ENCODE data around the gene CDH4. TPM values are rescaled to one million over a fixed set of nuclear protein-coding genes. Genes with fewer than 3 reads are reported as not detected.

CDH4 gene
- total RNA-seq, 1 experiment from 2014 or later, result 0.12 TPM

DNA sequence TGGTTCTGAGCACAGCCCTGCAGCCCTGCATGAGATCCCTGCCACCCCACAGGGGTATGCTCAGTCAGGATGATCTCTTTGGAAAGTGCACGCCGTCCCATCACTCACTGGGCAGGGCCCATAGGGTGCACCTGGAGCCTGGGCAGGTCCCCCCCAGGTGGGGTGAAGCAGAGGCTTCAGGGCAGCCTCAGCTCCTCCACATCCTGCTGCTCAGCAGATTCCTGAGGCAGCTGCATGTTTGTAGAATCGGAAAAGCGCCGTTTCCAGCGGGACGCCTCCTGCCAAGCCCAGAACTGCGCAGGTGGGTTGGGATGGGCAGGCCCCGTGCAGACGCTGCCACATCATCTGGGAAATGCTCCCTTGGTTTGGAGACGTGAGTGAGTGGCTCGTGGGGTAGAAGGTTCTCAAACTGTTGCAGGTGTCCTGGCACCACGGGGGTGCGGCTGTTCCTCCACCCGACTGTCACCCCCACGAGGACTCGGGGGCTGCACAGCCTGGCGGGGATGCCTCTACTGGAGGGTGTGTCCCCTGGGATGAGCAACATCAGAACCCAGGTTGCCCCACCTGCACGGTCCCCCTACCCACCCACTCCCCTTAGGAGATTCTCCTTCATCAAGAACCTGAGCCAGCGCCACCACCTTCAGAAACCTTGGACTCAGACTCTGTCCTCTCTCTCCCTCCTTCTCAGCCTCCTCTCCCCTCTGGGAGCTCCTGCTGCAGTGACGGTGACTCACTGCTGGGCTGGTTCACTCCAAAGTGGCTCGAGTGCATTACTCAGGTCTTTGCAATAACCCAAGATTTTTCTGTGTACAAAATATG is 479.5 kb downstream of the CDH4 start:
- peak; percentile 28 for DNase-seq (ENCODE audit: low read depth)

DNA sequence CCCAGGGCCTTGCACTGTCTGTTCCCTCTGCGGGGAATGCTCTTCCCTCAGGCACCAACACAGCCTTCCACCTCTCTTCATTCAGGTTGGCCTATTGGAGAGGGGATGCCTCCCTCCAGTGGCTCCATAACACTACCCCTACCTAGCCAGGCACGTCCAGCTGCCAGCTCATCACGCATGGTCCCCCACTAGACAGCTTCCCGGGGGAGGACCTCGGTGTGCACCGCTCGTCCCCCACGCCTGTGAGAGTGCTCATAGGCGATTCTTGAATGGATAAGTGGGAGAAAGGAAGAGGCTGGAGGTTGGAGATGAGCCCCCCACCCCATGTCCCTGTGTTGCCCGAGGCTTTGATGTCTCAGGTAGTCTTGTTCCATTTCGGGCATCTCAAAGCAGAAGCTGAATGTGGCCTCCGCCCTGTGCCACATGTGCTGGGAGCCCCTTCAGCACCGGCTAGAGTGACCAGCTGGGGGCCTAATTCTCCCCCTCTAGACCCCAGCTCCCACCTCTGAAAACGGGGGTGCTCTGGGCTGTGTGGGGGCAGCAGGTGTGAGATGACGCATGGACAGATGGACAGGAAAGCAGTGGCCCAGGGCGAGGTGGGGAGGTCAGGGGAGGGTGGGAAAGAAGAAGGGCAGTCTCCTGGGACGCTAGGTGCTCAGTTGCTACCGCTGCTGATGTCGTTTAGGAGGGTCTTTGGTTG is 480.6 kb downstream of the CDH4 start:
- no peak for DNase-seq (ENCODE audit: low read depth)

DNA sequence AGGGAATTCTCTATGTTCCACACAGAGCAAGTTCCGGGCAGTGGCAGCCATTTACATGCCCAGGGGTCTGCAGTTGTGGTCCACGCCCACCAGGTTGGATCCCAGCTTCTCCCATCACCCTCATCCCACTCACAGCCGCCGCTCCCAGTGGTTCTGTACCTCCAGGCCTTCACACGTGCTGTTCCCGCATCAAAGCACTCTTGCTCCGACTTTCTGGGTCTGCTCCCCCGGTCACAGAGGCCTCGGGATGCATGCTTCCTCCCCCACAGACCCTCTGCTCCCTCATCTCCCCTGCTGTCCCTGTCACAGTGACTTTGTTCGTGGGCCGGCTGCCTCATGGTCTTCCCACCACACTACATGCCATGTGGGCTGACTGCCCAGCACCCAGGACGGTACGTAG is 481.2 kb downstream of the CDH4 start:
- DNase-seq (ENCODE audit: low read depth), result no peak

DNA sequence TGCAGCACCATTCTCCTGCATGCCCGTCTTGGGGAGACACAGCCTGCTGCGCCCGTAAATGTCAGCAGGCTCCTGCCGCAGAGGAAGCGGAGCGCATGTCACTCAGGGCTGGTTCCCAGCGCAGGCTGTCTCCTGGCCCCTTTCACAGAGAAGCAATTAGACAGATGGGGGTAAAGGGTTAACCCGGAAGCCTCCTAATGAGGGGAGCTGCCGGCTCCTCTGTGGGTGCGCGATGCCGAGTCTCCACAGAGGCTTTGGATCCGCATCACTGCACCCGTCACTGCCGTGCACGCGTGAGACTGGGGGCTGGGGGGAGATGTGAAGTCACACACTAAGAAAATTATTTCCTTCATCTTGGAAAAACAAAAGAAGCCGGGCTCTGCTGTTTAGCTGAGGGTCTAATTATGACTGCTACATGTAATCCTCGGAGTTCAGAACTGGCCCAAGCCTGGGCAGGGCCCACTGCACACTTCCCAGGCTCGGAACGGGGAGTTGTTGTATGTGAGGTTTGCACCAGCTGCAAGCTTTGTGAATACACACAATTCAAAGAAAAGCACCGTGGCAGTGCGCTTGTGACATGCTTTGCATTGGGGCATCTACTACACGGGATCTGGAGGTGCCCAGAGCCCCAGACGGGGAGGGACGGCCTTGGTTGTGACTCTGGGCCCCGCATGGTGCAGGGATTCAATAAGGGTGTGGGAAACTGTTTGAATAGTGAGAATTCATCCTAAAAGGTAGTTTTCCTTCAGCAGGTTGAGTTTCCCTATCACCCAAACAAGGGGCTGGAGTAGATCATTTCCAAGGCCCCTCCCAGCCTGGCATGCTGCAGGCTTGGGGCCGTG is 482.1 kb downstream of the CDH4 start:
- no peak for DNase-seq (ENCODE audit: low read depth)

DNA sequence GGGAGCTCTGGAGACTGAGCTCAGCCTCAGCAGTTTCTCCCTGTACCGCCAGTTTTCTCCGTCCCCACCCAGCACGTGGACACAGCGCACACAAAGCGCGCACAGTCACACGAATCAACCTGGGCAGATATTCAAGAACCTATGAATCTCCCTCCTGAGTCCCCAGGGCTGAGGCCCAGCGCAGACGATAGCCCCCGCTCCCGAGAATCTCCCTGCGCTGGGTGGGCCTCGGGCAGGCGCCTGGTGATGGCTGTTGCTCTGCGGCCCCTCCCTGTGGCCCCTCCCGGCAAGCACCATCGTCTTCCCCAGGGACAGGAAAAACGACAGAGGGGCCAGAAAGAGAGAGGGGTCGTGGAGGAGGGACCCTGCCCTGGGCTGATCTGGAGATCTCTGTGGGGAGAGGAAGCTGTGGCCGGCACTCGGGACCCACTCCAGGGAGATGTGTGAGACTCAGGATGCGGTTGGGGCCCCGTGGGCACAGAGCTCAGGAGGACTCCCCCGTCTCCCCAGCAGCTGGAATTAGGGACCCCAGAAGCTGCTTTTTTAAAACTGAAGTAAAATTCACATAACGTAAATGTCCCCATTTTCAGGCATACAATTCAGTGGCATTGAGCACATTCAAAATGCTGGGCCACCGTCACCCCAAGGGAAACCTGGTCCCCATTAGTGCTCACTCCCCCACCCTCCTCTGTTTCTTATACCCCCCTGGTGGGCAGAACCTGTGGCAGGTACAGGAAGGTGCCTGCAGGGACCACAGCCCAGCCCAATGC is 482.9 kb downstream of the CDH4 start:
- DNase-seq (ENCODE audit: low read depth), result no peak

DNA sequence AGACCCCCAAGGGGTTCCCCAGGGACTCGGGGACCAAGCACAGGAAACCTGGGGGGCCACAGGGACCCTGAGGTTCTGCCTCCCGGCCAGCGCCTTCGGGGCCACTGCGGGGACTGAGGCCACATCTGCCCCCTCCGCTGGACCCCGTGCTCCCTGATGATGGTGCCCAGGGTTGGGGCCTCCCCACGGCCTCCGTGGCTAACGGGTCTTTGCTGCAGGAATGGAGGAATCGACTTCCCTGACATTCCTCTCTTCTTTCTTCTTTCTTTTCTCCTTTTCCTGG is 483.4 kb downstream of the CDH4 start:
- no peak for DNase-seq (ENCODE audit: low read depth)

DNA sequence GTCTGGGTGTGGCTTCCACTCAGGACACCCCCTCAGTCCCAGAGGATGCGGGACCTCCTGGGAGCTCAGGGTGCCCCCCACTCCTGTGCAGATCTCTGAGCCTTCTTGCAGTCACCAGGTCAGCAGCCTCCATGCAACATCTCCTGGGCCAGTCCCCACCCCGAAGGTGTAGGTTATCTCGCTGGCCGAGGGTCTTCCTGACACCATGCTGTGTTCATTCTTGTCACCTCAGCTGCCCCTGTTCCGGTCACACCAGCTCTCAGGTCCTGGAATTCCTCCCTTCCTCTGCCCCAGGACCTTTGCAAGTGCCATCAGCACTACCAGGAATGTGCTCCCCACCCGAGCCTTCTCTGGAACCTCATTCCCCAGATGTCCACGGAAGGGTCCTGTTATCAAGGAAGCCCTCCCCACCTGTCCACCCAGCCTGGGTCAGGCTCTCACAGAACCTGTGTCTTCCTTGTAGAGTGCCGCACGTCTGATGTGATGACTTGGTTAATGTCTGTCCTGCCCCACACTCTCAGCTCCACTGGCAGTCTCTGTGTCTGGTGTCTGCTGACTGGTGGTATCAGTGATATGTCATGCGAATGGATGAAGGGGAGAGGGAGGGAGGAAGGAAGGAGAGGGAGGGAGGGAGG is 484.1 kb downstream of the CDH4 start:
- no peak for DNase-seq (ENCODE audit: low read depth)

DNA sequence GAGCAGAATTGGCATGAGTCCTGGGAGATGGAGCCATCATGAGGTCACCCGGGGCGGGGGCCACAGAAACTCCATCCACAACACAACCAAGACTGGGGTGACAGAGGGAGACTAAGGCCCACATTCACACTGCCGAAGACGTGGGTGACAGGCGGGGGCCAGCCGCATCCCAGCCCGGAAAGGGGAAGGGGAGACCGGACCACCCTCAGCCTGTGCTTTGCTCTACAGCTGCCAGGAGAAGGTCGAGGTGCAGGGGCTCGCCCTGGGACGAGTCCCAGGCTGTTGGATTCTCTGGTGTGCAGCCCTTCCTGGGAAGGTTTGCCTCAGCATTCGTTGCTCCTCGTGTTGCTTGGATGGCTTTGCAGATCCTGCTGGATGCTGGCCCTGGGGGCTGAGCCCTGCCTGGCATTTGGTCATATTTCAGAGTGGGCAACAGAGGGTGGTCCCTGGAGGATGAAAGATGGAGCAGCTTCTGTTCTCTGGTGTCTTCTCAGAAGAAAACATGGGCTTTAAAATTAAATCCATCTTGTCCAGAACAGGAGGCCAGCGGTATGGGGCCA is 484.8 kb downstream of the CDH4 start:
- no peak for DNase-seq (ENCODE audit: low read depth)

DNA sequence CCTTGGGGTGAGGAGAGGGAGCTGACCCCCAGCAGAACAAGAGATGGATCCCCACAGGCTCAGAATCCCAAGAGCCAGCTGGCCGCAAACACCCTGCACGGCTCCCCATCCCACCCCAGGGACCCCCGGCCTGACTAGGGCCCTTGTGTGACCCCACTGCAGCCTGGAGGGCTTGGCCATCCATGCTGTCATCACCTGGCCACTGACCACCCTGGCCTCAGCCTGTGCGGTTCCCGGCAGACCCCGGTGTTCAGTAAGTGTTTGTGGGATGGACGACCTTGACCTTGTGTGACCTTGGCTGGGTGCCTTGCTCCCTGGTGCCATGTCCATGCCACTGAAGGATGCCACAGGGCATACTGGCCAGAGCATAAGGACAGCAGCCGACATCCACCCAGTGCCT is 485.3 kb downstream of the CDH4 start:
- DNase-seq (ENCODE audit: low read depth), result no peak

DNA sequence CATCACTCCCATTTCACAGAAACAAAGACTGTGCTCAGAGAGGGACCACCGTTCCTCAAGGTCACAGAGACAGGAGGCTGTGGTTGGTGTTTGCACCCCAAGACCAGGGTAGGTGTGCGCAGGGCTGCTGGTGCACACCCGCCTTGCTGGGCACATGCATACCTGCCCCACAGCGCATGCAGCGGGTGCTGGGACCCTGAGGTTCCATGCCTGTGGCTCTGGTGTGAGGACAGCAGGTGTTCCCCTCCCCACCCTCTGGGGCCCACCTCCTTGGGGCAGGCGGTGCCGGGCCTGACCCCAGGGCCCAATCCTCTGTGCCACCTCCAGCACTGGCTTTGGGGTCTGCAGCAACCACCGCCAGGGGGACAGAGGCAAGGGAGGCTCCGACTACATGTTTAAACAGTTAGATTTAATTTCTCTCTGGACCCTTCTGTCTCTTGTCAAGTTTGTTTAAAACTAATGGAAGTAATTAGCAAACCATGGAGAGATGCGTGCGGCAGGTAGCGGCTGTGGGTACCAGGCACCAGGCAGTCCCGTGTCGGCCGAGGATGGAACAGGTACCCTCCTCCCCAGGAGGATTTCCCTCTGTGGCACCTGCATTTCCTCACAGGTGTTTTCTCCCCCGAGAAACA is 485.9 kb downstream of the CDH4 start:
- no peak for DNase-seq (ENCODE audit: low read depth)

DNA sequence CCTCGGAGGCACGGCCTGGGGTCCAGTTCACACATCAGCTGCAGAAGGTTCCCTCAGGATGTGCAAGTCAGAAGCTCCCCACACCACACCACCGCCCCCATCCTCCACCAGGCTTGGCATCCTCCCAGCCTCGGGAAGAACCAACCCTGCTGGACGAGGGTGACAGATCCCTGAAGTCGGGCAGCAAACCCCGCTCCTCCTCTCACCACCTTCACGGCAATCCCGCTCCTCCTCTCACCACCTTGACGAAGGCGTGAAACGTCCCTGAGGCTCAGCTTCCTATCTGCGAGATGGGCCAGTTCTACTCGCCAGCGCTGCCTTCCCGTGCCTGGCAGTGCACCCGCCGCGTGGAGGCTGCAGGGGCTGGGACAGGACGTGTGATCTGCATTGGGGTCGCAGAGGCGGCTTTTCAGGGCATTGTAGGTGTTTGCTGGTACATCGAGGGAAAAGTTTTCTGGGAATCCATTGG is 486.6 kb downstream of the CDH4 start:
- no peak for DNase-seq (ENCODE audit: low read depth)

DNA sequence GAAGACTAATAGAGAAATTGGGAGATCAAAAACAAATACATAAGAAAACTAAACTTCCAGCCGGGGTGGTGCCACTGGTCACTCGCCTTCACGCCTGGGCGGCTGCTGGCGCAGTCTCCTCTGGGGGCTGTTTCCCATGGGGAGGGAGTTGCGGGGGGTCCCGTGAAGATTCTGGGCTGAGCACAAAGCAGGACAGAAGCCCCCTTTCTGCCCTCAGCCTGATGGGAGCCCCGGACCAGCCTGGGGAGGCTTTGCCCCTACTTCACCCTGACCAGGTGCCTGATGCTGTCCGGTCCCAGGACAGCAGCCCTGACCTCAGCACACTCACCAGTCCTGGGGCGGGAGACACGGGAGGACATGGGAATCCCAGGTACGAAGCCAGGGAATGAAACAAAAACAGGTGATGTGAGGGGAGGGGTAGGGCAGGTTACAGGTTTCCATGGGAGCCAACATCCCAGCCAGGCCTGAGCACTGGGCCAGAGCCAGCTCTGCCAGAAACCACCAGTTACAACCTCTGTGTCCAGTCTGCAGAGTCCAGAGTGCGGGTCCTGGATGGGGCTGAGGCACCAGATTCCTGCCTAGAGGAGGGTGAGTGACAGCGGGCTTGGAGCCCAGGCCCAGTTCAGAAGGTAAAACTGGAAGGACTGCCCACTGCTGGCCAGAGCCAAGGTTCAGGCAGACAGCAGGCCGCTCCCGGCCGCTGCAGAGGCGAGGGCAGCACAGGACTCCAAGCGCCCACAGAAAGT is 487.2 kb downstream of the CDH4 start:
- no peak for DNase-seq (ENCODE audit: low read depth)

DNA sequence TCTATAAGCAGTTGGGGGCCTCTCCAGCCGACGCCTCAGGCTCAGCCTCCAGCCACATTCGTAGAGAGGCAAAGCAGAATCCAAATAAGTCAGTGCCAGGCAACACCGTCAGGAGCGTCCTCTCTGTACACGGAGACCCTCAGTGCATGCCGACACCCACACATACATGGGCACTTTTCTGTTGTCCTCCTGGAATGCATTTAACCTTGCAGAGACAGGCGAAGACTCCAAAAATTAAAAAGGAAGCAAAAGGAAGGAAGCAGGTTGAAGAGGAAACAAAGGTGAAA is 487.7 kb downstream of the CDH4 start:
- DNase-seq (ENCODE audit: low read depth), result no peak

DNA sequence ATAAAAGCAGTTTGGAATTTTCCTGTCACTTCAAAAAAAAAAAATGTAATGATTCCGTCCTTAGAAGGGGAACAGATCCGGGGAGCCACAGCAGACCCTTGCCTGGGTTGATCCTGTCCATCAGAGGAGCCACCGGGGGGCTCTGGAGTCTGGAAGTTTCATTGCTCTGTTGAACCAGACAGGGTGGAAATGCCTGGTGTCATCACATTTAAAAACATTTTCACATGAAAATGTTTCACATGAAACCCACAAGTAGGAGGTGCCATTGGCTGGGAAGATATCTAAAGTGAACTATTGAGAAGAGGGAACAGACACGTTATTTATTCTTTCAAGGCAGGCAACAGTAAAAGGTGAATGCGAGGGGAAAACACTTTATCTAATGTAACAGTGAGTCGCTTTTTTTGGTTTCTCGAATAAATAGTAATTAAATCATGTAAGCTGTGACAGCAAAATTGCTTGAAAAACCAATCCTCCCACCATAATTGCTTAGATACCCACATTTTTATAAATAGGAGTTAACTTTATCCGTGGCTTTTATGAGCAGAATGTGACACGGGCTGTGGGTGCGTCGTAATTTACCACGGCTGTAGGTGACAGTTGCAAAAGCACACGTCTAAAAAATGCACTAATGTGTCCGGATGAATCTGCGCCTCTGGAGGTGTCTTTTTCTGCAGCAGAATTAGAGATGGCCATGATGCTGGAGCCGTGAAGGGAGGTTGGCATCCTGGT is 490.2 kb downstream of the CDH4 start:
- DNase-seq (ENCODE audit: low read depth), result no peak

DNA sequence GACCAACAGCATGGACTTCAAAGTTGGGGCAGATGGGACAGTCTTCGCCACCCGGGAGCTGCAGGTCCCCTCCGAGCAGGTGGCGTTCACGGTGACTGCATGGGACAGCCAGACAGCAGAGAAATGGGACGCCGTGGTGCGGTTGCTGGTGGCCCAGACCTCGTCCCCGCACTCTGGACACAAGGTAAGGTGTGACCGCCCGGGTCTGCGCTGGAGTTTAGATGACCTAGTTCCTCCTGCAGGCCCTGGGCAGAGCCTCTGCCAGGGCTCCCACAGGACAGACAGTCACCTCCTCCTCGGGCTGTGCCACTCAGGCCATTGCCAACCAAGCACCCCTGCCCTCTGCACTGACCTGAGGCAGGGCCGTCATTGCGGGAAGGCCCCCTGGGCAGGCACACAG is 491.5 kb downstream of the CDH4 start:
- no peak for DNase-seq (ENCODE audit: low read depth)

DNA sequence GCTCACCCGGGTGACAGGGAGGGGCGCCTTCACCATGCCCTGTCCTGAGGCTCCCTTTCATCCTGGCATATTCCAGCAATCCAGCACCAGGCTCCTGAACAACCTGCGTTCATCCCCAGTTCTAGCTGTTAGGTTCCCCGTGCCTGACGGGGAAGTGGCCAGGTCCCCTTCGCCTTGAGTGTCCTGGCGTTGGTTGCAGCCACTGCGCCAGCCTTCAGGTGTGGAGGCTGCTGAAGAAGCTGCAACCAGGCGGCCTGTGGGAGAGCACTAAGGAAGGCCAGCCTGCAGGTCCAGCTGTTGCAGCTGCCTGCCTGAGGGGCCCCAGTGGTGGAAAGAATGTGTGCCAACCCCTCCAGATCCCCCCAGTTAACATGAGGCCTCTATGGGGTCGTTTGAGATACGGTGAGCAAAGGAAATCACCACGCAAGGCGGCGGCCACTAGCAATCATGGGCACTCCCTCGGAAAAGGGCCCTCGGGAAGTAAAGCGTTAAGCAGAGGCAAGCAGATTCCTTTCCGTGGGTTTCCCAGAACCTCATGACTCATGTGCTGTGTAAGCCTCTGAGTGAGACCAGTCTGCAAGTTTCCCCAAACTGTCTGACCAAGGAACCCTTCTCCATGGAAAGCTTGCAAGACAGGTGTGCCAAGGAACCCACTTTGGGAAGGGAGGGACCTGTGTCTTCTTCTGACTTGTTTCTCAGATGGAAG is 492.8 kb downstream of the CDH4 start:
- peak; percentile 27 for DNase-seq (ENCODE audit: low read depth)

DNA sequence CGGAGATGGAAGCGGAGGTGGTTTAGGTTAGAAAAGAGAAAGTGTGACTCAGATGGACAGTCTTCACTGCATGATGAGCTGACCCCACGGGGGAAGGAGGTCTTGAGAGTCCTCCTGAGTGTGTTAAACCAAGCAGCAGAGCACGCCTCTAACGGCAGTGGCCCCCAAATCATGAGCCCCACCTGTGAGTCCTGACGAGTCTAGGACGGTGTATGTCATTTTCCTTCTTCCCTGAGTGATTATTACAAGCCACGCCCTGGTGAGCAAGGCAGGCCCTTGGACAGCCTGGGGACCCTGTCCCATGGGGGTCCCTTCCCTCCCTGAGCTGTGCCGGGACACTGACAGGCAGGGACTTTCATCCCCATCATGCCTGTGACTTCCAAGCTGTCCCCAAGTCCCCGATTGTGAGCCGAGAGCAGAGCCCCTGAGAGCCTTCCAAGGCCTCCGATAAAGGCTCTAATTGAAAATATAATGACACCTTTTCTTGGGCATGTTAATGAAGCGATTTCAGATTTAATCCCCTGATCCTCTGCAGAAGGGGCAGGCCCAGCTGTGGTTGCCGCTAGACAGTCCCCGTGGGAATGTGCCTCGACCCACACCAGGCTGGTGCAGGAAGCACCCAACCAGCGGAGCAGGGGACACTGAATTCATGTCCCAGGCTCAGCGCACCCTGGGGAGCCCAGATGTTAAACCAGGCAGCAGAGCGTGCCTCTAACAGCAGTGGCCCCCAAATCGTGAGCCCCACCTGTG is 493.5 kb downstream of the CDH4 start:
- DNase-seq (ENCODE audit: low read depth), result no peak

DNA sequence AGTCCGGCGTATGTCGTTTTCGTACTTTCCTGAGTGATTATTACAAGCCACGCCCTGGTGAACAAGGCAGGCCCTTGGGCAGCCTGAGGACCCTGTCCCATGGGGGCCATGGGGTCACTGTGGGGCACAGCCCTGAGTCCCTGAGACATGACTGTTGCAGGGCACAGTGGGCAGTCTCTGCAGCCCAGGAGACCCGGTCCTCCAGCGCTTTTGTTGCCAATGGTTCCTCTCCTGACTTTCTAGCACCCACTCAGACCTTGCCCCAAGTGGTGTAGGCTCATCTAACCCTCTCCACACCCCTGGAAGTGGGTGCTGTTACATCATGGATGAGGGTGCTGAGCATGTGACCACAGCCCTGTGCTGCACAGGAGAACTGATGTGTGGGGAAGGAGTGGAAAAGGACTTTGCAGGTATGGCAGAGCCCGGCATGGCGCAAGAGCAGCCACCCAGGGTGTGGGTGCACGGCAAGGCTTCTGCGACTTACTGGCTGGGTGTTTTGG is 494.1 kb downstream of the CDH4 start:
- DNase-seq (ENCODE audit: low read depth), result no peak

All from RPMI7951 (cell line).